Skeletal muscle cell (primary cell): ENCODE results near the gene CARHSP1.
"Not testable (repeated sequence)": the region's sequence is repeated elsewhere in the genome, so short reads cannot be mapped to it uniquely, and the experiment has no call there.

ENCODE experiments used
- DNase-seq: peaks from one replicate; pipeline ENCODE4 v3.0.0-alpha.2; 2010; ENCODE audit warnings: low read depth
- H3K4me3 ChIP-seq: 2 replicates; pipeline ENCODE4 v1.5.1; 2011; ENCODE audit warnings: low read depth, mild to moderate bottlenecking, control low read depth, low read length, moderate library complexity

CARHSP1 gene

GRCh38 chr16:8875317-8875716 is 6.5 kb upstream of the CARHSP1 start:
- not testable (repeated sequence) for DNase-seq, H3K4me3 ChIP-seq

DNA sequence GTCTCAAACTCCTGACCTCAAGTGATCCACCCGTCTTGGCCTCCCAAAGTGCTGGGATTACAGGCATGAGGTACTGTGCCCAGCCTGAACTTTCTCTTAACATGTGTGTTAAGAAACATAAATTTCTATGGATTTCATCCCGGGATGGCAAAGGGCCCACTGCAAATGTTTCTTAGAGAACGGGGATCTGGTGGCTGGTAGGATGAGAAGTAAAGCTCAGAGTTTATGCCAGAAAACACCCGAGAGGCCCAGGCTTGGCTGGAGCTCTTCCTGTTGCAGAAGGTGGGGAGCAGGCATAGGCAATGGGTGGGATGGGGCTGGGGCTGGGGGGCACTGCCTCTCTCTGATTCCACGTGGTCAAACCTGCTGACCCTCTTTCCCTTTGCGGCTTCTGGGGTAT is 5.6 kb upstream of the CARHSP1 start:
- DNase-seq, result no peak
- H3K4me3 ChIP-seq, result no peak overlapping the region

DNA sequence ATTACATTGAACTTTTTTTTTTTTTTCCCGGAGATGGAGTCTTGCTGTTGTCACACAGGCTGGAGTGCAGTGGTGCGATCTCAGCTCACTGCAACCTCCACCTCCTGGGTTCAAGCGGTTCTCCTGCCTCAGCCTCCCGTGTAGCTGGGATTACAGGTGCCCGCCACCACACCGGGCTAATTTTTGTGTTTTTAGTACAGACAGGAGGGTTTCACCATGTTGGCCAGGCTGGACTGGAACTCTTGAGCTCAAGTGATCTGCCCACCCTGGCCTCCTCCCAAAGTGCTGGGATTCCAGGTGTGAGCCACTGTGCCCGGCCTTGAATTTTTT is 5.0 kb upstream of the CARHSP1 start:
- not testable (repeated sequence) for H3K4me3 ChIP-seq, DNase-seq

DNA sequence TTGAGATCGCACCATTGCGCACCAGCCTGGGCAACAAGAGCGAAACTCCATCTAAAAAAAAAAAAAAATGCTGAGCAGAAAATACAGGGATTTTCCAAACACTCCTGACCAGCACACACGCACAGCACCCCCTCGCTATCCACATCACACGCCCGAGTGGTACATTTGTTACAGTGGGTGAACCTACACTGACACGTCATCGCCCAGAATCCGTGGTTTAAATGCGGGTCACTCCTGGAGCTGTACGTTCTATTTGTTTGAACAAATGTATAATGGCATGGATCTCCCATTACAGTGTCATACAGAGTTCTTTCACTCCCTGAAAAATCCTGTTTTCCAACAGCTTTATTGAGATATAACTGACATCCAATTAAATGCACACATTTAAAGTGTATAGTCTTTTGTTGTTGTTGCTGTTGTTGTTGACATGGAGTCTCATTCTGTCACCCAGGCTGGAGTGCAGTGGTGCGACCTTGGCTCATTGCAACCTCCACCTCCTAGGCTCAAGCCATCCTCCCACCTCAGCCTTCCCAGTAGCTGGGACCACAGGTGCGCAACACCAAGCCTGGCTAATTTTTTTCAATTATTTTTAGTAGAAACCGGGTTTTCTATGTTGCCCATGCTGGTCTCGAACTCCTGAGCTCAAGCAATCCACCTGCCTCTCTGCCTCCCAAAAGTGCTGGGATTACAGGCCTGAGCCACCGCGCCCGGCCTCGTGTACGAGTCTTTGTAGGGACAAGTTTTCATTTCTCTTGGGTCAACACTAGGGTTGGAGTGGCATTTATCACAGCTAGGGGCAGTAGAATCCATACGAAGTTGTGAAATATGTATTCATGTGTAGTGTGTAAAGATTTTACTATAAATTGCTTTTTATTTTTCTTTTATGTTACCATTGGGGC is 4.4 kb upstream of the CARHSP1 start:
- no peak for DNase-seq
- no peak overlapping the region for H3K4me3 ChIP-seq

DNA sequence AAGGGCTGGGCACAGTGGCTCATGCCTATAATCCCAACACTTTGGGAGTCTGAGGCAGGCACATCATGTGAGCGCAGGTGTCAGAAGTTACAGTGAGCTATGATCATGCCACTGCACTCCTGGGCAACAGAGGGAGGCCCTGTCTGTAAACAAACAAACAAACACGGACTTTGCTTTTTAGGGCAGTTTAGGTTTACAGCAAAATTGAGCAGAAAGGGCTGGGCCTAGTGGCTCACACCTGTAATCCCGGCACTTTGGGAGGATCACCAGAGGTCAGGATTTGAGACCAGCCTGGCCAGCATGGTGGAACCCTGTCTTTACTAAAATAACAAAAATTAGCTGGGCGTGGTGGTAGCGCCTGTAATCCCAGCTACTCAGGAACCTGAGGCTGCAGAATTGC is 3.3 kb upstream of the CARHSP1 start:
- no peak overlapping the region for H3K4me3 ChIP-seq
- DNase-seq, result no peak

DNA sequence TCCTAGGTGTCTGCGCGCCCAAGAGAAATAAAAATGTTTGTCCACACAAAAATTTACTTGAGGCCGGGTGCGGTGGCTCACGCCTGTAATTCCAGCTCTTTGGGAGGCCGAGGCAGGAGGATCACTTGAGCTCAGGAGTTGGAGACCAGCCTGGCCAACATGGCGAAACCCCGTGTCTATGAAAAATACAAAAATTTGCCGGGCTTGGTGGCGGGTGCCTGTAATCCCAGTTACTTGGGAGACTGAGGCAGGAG is 1.1 kb upstream of the CARHSP1 start:
- H3K4me3 ChIP-seq, DNase-seq: not testable (repeated sequence)

DNA sequence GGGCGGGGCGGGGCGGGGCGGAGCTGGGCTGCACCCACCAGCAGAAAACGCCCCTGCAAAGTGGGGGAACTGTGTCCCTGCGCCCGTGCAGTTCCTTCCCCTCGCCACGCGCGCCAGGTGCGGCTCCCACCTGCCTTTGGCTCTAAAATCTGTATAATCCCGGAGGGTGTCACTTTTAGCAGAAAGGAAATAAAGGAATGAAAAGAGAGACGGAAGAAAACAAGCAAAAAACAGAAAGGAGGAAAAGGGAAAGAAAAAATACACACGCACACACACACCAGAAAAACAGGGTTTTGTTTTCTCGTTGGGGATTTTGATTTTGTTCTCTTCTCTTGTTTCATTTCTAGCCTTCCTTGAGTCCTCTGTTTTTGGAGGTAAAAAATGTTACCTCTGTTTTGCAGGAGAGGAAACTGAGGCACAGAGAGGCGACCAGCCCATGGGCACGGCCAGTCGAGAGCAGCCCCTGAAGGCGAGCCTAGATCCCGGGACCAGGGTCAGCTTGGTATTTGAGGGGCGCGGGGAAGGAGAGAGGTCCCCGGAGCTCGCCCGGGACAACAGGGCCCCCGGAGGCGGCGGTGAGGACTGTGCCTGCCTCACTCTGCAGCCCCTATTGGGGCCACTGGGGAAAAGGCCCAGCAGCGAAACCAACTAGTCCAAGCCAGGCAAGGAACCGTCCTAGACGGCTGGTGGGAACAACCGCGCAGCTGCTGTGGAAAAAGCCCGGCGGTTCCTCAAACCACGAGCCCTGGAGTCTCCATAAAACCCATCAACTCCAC is 594 bp upstream of the CARHSP1 start:
- no peak for DNase-seq

DNA sequence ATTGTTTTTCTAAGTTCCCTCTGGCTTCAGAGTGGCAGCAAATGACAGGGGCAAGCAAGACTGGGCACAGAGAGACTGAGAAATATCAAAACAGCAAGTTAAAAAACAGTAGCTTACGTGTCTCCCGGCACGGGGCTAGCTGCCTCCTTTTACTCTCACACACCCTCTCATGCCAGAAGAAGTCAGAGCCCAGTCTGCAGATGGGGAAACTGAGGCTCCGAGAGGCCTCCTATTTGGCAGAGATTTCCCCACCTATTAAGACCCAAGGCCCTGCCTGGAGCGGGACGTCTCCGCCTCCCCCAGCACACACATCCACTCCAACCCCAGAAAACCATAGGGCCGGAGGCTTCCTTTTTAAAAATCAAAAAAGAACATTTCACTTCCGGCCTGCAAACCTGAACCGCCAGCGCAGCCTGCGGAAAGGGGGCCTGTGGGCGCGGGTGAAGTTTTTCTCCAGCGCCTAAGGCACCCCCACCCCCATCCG is 832 bp downstream of the CARHSP1 start:
- no peak for DNase-seq
- peak overlapping the region; percentile 73 for H3K4me3 ChIP-seq

More for the DNA sequence above, 594 bp upstream of the CARHSP1 start:
- peak overlapping the region; percentile 49 for H3K4me3 ChIP-seq

- no peak for DNase-seq
- peak overlapping the region; percentile 73 for H3K4me3 ChIP-seq
Measured at GRCh38 chr16:8867216-8867931, 1.4 kb downstream of the CARHSP1 start.

DNA sequence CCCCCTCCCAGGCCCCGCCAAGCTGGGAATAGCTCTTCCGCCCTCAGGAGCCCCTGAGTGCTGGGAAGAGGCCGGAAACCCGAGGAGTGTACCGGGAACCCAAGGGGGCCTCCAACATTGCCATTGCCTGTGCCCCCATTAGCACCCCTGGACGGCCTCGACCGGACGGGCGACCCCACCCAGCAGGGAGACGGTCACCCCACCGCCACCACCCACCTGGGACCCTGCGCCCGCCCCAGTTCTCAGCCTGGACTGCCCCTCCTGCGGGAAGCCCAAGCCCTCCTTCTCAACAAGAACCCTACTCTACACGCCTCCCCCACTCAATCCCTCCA is 2.0 kb downstream of the CARHSP1 start:
- DNase-seq, result no peak
- peak overlapping the region; percentile 73 for H3K4me3 ChIP-seq

GRCh38 chr16:8866118-8866883 is 2.5 kb downstream of the CARHSP1 start:
- peak overlapping the region; percentile 73 for H3K4me3 ChIP-seq
- DNase-seq, result no peak

DNA sequence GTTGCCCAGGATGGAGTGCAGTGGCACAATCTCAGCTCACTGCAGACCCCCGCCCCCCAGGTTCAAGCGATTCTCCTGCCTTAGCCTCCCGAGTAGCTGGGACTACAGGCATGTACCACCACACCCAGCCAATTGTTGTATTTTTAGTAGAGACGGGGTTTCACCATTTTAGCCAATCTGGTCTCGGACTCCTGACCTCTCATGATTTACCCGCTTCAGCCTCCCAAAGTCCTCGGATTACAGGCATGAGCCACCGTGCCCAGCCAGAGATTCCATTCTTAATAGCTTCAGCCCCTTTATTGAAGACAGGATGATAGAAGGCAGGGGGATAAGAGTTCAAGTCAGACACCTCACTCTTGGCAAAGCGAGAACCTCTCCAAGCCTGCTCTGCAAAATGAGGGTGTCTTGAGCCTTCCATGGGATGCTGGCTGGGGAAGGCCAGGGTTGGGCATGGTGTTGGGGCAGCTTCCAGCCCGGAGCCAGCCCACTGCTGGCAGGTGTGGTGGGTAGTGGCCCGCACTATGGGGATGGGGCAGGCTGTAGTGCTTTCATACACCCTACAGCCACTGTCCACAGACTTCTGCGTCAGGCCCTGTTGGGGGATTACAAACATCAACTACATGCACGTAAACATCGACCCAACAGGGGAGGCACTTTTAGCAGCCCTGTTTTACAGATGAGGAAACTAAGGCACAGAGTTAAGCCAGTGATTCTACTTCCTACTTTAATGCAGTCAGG is 3.5 kb downstream of the CARHSP1 start:
- DNase-seq, result no peak
- H3K4me3 ChIP-seq, result no peak overlapping the region

DNA sequence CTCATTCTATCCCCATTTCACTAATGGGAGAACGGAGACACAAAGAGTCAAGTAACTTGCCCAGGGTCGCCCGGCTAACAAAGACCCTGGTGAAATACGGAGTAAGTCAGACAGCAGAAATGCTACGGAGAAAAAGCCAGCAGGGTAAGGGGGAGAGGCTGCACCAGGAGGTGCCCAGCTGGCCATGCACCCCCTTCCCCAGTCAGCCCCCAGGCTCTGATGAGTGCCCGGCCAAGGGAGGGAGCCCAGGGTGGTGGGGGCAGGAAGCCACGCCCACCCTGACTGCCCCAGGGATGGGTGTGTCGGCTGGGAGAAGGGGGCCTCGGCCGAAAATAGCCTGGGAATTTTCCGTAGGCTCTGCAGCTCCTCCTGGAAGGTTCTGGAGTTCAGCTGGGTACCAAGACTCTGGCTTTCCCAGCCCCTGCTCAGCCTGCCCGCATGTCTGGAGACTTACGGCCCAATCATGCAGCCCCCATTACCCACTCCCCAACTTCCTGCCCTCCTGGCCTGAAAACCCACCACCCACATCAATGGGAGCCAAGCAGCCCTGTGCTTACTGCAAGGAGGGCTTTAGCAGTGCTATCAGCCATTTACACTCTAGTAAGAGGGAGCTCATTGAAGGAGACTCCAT is 4.2 kb downstream of the CARHSP1 start:
- DNase-seq, result no peak
- H3K4me3 ChIP-seq, result no peak overlapping the region

- no peak overlapping the region for H3K4me3 ChIP-seq
- no peak for DNase-seq
Measured at GRCh38 chr16:8863594-8864424, 5.0 kb downstream of the CARHSP1 start.

DNA sequence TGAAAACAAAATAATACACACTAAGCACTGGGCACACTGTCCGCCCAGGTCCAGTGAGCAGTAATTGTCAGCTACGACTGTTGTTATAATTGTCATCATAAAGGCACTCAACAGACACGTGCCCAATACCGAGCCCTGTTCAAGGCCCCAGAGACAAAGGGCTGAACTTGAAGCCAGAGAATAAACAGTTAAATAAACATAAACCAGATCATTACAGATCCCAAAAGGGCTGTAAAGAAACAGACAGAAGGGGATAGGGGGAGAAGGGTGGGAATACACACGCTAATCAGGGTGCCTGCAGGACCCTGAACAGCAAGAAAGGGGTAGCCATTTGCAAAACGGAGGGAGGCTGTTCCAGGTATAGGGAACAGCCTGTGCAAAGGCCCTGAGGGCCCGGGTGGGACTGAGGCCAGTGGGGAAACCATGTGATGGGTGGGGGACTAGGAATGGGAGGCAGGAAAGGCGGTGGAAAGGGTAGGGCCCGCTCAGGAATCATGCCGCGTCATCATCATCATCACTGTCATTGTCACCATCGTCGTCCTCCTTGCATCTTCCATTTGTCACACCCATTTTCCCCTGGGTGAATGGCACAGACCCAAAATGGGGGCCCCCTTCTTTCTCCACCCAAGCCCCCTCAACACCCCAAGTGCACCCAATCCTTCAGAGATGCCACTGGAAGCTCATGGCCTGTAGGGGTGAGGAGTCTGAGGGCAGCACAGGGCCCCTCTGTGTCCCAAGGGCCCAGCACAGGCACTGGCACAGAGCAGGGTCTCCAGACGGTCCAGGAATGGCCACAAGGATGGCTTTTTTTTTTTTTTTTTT is 6.3 kb downstream of the CARHSP1 start:
- DNase-seq, result no peak
- no peak overlapping the region for H3K4me3 ChIP-seq

DNA sequence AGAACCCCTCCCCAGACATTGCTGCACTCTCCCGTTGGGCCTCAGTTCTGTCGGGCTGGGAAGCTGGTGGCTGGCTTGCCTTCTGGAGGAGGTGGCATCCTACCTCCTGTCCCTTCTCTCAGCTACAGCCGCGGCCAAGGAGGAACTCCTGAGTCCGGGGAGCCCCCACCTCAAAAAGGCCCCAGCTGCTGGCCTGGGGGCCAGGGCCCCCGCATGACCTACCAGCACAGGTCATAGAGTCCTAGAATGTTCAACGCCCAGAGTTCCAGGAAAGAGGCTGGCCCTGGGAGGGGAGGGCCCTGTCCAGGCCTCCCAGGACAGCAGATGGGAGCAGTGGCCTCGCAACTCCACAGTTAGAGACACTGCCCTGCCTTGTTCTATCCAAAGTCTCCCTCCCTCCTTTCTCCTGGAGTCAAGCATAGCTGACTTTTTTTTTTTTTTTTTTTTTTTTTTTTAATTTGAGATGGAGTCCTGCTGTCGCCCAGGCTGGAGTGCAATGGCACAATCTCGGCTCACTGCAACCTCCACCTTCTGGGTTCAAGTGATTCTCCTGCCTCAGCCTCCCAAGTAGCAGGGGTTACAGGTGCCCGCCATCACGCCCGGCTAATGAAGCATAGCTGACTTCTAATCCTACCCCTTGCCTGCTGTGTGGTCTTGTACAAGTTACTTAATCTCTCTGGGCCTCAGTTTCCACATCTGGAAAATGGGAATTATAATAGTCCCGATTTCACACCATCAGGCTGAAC is 7.1 kb downstream of the CARHSP1 start:
- no peak overlapping the region for H3K4me3 ChIP-seq
- no peak for DNase-seq
